NB4 (cell line): Measurements from ENCODE around the gene ABLIM2.

Source experiments
- DNase-seq: peaks from one replicate; pipeline ENCODE4 v3.0.0; 2010; ENCODE audit warnings: low read depth
- H3K4me3 ChIP-seq: one replicate; pipeline ENCODE4 v1.5.1; 2011; ENCODE audit warnings: mild to moderate bottlenecking, low read depth, low read length, moderate library complexity
- CTCF ChIP-seq: IDR thresholded peaks from one replicate; pipeline ENCODE4 v1.5.1; 2012; ENCODE audit warnings: low read depth, low read length
- MAX ChIP-seq: IDR thresholded peaks from 2 replicates; pipeline ENCODE4 v1.6.1; 2011; ENCODE audit warnings: low read depth, low read length
- MYC ChIP-seq: IDR thresholded peaks from 2 replicates; pipeline ENCODE4 v1.6.1; 2011; ENCODE audit warnings: low read depth, low read length
- POLR2A ChIP-seq: IDR thresholded peaks from 2 replicates; pipeline ENCODE4 v1.6.1; 2011; ENCODE audit warnings: mild to moderate bottlenecking; ENCODE audit not compliant: insufficient read length; ENCODE audit errors: extremely low read depth

ABLIM2 gene

GRCh38 chr4:7974425-7974824, 184.2 kb downstream of the ABLIM2 start:
- H3K4me3 ChIP-seq = no peak overlapping the region

GRCh38 chr4:7973545-7973981, 185.1 kb downstream of the ABLIM2 start:
- no peak overlapping the region for H3K4me3 ChIP-seq
- TF ChIP-seq CTCF (no peak), POLR2A (no peak), MAX (no peak), MYC (no peak)
- no peak for DNase-seq

More at GRCh38 chr4:7974425-7974824, 184.2 kb downstream of the ABLIM2 start:
- DNase-seq = no peak
- TF ChIP-seq POLR2A (no peak), CTCF (no peak), MAX (no peak), MYC (no peak)

- no peak for DNase-seq
- TF ChIP-seq MAX (no peak), CTCF (no peak), POLR2A (no peak), MYC (no peak)
- no peak overlapping the region for H3K4me3 ChIP-seq
Measured at GRCh38 chr4:7971881-7972500, 186.6 kb downstream of the ABLIM2 start.

- TF ChIP-seq POLR2A = no peak
- no peak for TF ChIP-seq CTCF
- no peak for TF ChIP-seq MAX
- TF ChIP-seq MYC = no peak
- H3K4me3 ChIP-seq = no peak overlapping the region
Measured at GRCh38 chr4:7971159-7971631, 187.4 kb downstream of the ABLIM2 start.

GRCh38 chr4:7970361-7970946, 188.2 kb downstream of the ABLIM2 start:
- DNase-seq = no peak
- no peak overlapping the region for H3K4me3 ChIP-seq

More at GRCh38 chr4:7971159-7971631, 187.4 kb downstream of the ABLIM2 start:
- DNase-seq = no peak

More at GRCh38 chr4:7970361-7970946, 188.2 kb downstream of the ABLIM2 start:
- TF ChIP-seq POLR2A (no peak), MYC (no peak), CTCF (no peak), MAX (no peak)
